Neuronal stem cell (in vitro differentiated cells): Measurements from ENCODE around the gene GAS7.

ENCODE experiments used
- DNase-seq: peaks from one replicate; pipeline ENCODE4 v3.0.0-alpha.2; 2013; ENCODE audit warnings: low spot score
- H2AFZ ChIP-seq: one replicate; pipeline ENCODE4 v1.6.1; 2013; ENCODE audit warnings: mild to moderate bottlenecking, low read length, inconsistent platforms
- H2AK5ac ChIP-seq: 2 replicates; pipeline ENCODE4 v1.6.1; 2013; ENCODE audit warnings: low read depth, mild to moderate bottlenecking, inconsistent platforms, low read length, moderate library complexity, mixed read lengths
- H2BK120ac ChIP-seq: 2 replicates; pipeline ENCODE4 v1.6.1; 2013; ENCODE audit warnings: low read depth, mild to moderate bottlenecking, inconsistent platforms, low read length, moderate library complexity, mixed read lengths
- H2BK12ac ChIP-seq: one replicate; pipeline ENCODE4 v1.6.1; 2013; ENCODE audit warnings: low read length, inconsistent platforms
- H2BK15ac ChIP-seq: 2 replicates; pipeline ENCODE4 v1.6.1; 2013; ENCODE audit warnings: mild to moderate bottlenecking, low read length, inconsistent platforms, mixed read lengths
- H2BK5ac ChIP-seq: one replicate; pipeline ENCODE4 v1.6.1; 2013; ENCODE audit warnings: inconsistent platforms, mild to moderate bottlenecking, low read length, moderate library complexity
- H3K14ac ChIP-seq: one replicate; pipeline ENCODE4 v1.6.1; 2013; ENCODE audit warnings: low read length, inconsistent platforms
- H3K18ac ChIP-seq: 2 replicates; pipeline ENCODE4 v1.6.1; 2013; ENCODE audit warnings: low read length, inconsistent platforms
- H3K23ac ChIP-seq: 2 replicates; pipeline ENCODE4 v1.6.1; 2013; ENCODE audit warnings: low read depth, mild to moderate bottlenecking, mixed read lengths, low read length, inconsistent platforms; ENCODE audit not compliant: poor library complexity
- H3K27ac ChIP-seq: replicated peaks from 3 replicates; pipeline ENCODE4 v1.5.1; 2013; ENCODE audit warnings: low read length, inconsistent platforms
- H3K27me3 ChIP-seq, 3 experiments: 2 replicates each; pipeline ENCODE4 v1.6.1; 2013; ENCODE audit warnings: low read length in 3 of 3, mild to moderate bottlenecking in 2 of 3, inconsistent platforms in 1 of 3, low read depth in 1 of 3, mixed read lengths in 1 of 3, moderate library complexity in 1 of 3; ENCODE audit not compliant: control insufficient read depth in 3 of 3, insufficient read depth in 3 of 3
- H3K36me3 ChIP-seq, 2 donors: replicated peaks in 1 of 2; 2 replicates each; pipeline ENCODE4 v1.6.1; 2013; ENCODE audit warnings: low read length in 2 of 2; ENCODE audit not compliant: control insufficient read depth in 2 of 2, insufficient read depth in 2 of 2
- H3K4ac ChIP-seq: 2 replicates; pipeline ENCODE4 v1.6.1; 2013; ENCODE audit warnings: inconsistent platforms, mild to moderate bottlenecking, low read length, moderate library complexity
- H3K4me1 ChIP-seq, 2 donors: 1 replicate in 1 of 2; 2 replicates in 1 of 2; pipeline ENCODE4 v1.6.1; 2013; ENCODE audit warnings: low read length in 2 of 2, low read depth in 1 of 2; ENCODE audit not compliant: control insufficient read depth in 2 of 2, insufficient read depth in 1 of 2
- H3K4me2 ChIP-seq: one replicate; pipeline ENCODE4 v1.6.1; 2013; ENCODE audit warnings: mild to moderate bottlenecking, low read length, inconsistent platforms; ENCODE audit not compliant: insufficient read depth, poor library complexity, severe bottlenecking
- H3K4me3 ChIP-seq, 2 donors: 2 replicates each; pipeline ENCODE4 v1.5.1; 2013; ENCODE audit warnings: low read length in 2 of 2, mild to moderate bottlenecking in 2 of 2, inconsistent platforms in 1 of 2, moderate library complexity in 1 of 2
- H3K79me1 ChIP-seq: one replicate; pipeline ENCODE4 v1.6.1; 2013; ENCODE audit warnings: low read depth, mild to moderate bottlenecking, inconsistent platforms, low read length, moderate library complexity
- H3K9ac ChIP-seq: one replicate; pipeline ENCODE4 v1.6.1; 2013; ENCODE audit warnings: mild to moderate bottlenecking, low read depth, low read length, inconsistent platforms; ENCODE audit not compliant: poor library complexity
- H3K9me3 ChIP-seq, 2 donors: replicated peaks in 1 of 2; 2 replicates each; pipeline versions ENCODE3 to v1.6.1; 2013; ENCODE audit warnings: low read length in 2 of 2, mild to moderate bottlenecking in 2 of 2, inconsistent platforms in 1 of 2, low read depth in 1 of 2, mixed read lengths in 1 of 2, moderate library complexity in 1 of 2; ENCODE audit not compliant: control insufficient read depth in 2 of 2, insufficient read depth in 1 of 2
- H4K8ac ChIP-seq: one replicate; pipeline ENCODE4 v1.6.1; 2013; ENCODE audit warnings: low read depth, mild to moderate bottlenecking, inconsistent platforms, low read length, moderate library complexity
- H4K91ac ChIP-seq: one replicate; pipeline ENCODE4 v1.6.1; 2013; ENCODE audit warnings: low read length, low read depth, mild to moderate bottlenecking, inconsistent platforms; ENCODE audit not compliant: poor library complexity
- WGBS, 2 donors: extraction: QIAGEN DNeasy Blood & Tissue Kit; methylation state at CpG; one replicate each; pipeline ENCODE4 v1.1.7; 2013; ENCODE audit warnings: missing lambda C conversion rate in 2 of 2, mixed read lengths in 1 of 2; ENCODE audit not compliant: insufficient read length in 2 of 2, insufficient replicate concordance in 1 of 2; ENCODE audit errors: extremely low coverage in 2 of 2; 5-methylcytosine and 5-hydroxymethylcytosine counted together

The GAS7 gene

GRCh38 chr17:9956474-9957131, 241.8 kb downstream of the GAS7 start:
- no peak overlapping the region for H3K27ac ChIP-seq
- no peak overlapping the region for H2BK12ac ChIP-seq
- no peaks in the 10 kb centered on the region for H3K79me1 ChIP-seq
- no peaks in the 10 kb centered on the region for H3K36me3 ChIP-seq
- H3K9ac ChIP-seq: peak overlapping the region; percentile 27
- peak overlapping the region; percentile 49 for H2AK5ac ChIP-seq
- no peak overlapping the region for H2BK5ac ChIP-seq
- no peak overlapping the region for H3K4me3 ChIP-seq
- H3K9me3 ChIP-seq: no peaks in the 10 kb centered on the region
- H2BK15ac ChIP-seq: no peak overlapping the region
- no peak overlapping the region for H3K4ac ChIP-seq
- no peak overlapping the region for H3K23ac ChIP-seq
- H4K91ac ChIP-seq: no peak overlapping the region
- no peak overlapping the region for H2BK120ac ChIP-seq
- H3K27me3 ChIP-seq: peaks cover 0 to 13% (median 0%) of the 10 kb centered on the region in 3 experiments
- WGBS, 2 donors: no CpG with 5 or more reads among the region's 14 CpGs
- H3K4me2 ChIP-seq: no peak overlapping the region
- no peak overlapping the region for H2AFZ ChIP-seq
- H4K8ac ChIP-seq: no peak overlapping the region
- H3K4me1 ChIP-seq: peaks cover 0 to 9% of the 10 kb centered on the region in 2 donors
- H3K18ac ChIP-seq: peak overlapping the region; percentile 42
- no peak for DNase-seq
- peak overlapping the region; percentile 85 for H3K14ac ChIP-seq

- no peak overlapping the region for H2BK5ac ChIP-seq
- H3K27ac ChIP-seq: no peak overlapping the region
- no peak overlapping the region for H2BK15ac ChIP-seq
- no peak overlapping the region for H3K23ac ChIP-seq
- peaks cover 0 to 5% (median 0%) of the 10 kb centered on the region in 3 experiments for H3K27me3 ChIP-seq
- no peak for DNase-seq
- WGBS, 2 donors: no CpG with 5 or more reads among the region's 10 CpGs
- no peak overlapping the region for H3K4ac ChIP-seq
- H3K4me3 ChIP-seq: no peak overlapping the region
- no peak overlapping the region for H2BK120ac ChIP-seq
- H3K9ac ChIP-seq: no peak overlapping the region
- no peak overlapping the region for H2AK5ac ChIP-seq
- H2AFZ ChIP-seq: no peak overlapping the region
- H3K4me2 ChIP-seq: no peak overlapping the region
- H3K79me1 ChIP-seq: no peaks in the 10 kb centered on the region
- no peak overlapping the region for H2BK12ac ChIP-seq
- no peaks in the 10 kb centered on the region for H3K9me3 ChIP-seq
- H3K36me3 ChIP-seq: no peaks in the 10 kb centered on the region
- H4K91ac ChIP-seq: no peak overlapping the region
- H3K18ac ChIP-seq: no peak overlapping the region
- no peak overlapping the region for H4K8ac ChIP-seq
- H3K14ac ChIP-seq: no peak overlapping the region
- H3K4me1 ChIP-seq: peaks cover 0 to 4% of the 10 kb centered on the region in 2 donors
Observed at GRCh38 chr17:9953492-9953891, 244.9 kb downstream of the GAS7 start.

GRCh38 chr17:9951803-9952202, 246.6 kb downstream of the GAS7 start:
- Histone ChIP-seq H3K14ac (no peak overlapping the region), H3K4me1 (peaks cover 0 to 2% of the 10 kb centered on the region in 2 donors), H3K4me3 (no peak overlapping the region), H3K4ac (no peak overlapping the region), H4K91ac (no peak overlapping the region), H3K79me1 (no peaks in the 10 kb centered on the region), H3K27me3 (no peaks in the 10 kb centered on the region), H2BK12ac (no peak overlapping the region), H3K9ac (peak overlapping the region; percentile 30), H3K9me3 (no peaks in the 10 kb centered on the region), H2AK5ac (peak overlapping the region; percentile 24), H2BK15ac (no peak overlapping the region), H3K23ac (no peak overlapping the region), H3K36me3 (no peaks in the 10 kb centered on the region), H3K4me2 (no peak overlapping the region), H3K18ac (no peak overlapping the region), H4K8ac (no peak overlapping the region), H2BK5ac (peak overlapping the region; percentile 35), H2AFZ (no peak overlapping the region), H2BK120ac (no peak overlapping the region), H3K27ac (no peak overlapping the region)
- DNase-seq: no peak
- no CpG with 5 or more reads among the region's 5 CpGs for WGBS, 2 donors

- no peaks in the 10 kb centered on the region for H3K27me3 ChIP-seq
- H3K9ac ChIP-seq: peak overlapping the region; percentile 39
- no peak overlapping the region for H3K4ac ChIP-seq
- no peak overlapping the region for H4K91ac ChIP-seq
- no peak for DNase-seq
- H3K4me2 ChIP-seq: no peak overlapping the region
- no peaks in the 10 kb centered on the region for H3K9me3 ChIP-seq
- no peak overlapping the region for H3K4me3 ChIP-seq
- no peak overlapping the region for H2BK12ac ChIP-seq
- H3K23ac ChIP-seq: no peak overlapping the region
- no CpG with 5 or more reads among the region's 10 CpGs for WGBS, 2 donors
- H2AFZ ChIP-seq: no peak overlapping the region
- no peaks in the 10 kb centered on the region for H3K36me3 ChIP-seq
- H2BK15ac ChIP-seq: no peak overlapping the region
- H3K27ac ChIP-seq: no peak overlapping the region
- no peak overlapping the region for H2BK120ac ChIP-seq
- peak overlapping the region; percentile 79 for H3K18ac ChIP-seq
- H3K4me1 ChIP-seq: peaks cover 0 to 2% of the 10 kb centered on the region in 2 donors
- H2BK5ac ChIP-seq: no peak overlapping the region
- no peak overlapping the region for H4K8ac ChIP-seq
- no peak overlapping the region for H2AK5ac ChIP-seq
- H3K79me1 ChIP-seq: no peaks in the 10 kb centered on the region
- H3K14ac ChIP-seq: no peak overlapping the region
Observed at GRCh38 chr17:9948928-9949327, 249.5 kb downstream of the GAS7 start.
